NCI-H2081 treated with DMSO at 0.1 percent for 48 hours (cell line): ENCODE measurements around the gene SAMD4A.

Source experiments
- DNase-seq: peaks from one replicate; lab custom pipeline; 2025; lab: John Stamatoyannopoulos, UW

Gene SAMD4A

DNA sequence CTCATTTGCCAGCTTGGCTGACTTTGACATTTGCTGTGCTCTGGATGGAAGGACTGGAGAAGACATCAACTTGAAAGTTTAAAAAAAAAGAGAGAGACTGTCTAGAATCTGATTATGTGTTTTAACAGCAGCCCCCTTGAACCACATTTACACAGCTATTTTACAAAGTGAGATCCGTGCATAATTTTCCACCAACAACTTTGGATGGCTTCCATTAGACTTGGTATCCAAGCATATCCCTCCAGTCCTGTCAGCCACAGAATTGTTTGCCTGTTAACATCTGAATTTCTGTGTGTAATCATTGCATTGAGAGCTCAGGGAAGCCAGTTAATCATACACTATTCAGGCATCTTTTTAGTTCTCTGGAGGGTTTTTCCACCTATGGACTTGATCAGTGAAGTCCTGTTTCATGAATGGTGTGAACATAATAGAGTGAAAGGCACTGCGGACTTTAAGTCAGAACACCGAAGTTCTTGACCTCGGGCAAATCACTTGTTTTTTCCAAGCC is 93.7 kb downstream of the SAMD4A start:
- DNase-seq = no peak

- no peak for DNase-seq
Measured at GRCh38 chr14:54662491-54663133, 95.7 kb downstream of the SAMD4A start.

DNA sequence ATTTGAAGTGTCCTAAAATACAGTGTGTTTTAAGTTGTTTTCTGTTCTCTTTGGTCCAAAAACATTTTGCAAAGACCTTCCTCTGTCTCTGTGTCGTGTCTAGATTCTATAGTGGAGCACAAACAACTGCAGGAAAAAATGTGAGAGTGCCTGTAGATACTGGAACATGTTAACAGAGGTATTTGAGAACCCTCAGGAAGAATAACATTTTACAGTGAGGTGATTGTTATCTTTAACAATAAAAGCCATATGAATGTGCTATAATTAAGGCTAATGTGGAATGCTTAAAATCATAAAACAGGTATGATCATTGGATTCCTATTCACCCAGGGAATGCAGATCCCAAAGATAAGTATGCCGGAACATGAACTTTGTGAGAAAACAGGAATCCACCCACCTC is 98.0 kb downstream of the SAMD4A start:
- DNase-seq = no peak

DNA sequence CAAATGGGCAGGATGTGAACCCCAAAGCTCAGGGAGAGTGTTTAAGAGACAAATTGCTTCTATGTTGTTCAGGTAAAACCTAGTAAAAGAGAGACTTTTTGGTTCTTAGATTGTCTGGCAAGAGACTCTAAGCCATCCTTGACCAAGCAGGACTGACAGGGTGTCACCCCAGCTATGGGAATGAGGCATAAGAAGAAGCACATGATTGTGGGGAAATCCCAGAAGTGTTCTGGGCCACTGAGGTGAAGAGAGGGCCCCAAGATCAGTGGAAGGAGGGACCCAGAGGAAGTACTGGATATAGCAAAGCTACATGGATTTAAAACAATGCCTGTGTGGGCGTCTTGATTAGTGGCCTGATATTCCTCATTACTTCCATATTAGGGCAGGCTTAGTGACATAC is 99.0 kb downstream of the SAMD4A start:
- DNase-seq = no peak

DNA sequence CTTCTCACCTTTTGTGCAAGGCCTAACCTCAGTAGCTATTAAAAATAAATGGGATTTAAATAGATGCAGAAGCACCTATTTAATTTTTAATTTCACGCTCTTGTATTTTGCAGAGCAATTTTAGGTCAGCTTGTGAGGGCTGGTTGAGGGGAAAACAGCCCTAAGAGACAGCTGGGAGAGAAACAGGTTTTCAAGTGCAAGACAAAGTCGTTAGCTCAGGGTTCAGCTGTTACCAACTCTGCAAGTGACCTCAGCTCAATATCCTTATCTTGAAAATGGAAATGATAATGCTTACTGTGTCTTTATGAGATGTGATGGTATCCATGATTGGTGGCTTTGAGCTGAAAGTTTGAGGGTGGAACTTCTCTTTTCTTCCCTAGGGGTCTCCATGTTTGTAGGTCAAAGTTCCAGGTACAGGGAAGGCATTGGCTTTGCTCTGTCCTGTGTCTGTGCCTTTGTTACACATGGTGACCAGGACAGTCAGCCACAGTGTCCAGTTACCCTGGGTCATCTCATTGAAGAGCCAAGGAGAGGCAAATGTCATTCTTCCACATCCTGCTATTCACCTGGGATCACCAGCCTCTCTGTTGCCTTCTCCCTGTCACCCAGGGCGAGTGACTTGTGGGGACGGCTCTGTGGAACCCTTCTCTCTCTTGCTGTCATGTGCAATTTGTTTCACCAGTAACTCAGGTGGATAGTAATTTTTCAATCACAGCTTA is 100.3 kb downstream of the SAMD4A start:
- DNase-seq = no peak

DNA sequence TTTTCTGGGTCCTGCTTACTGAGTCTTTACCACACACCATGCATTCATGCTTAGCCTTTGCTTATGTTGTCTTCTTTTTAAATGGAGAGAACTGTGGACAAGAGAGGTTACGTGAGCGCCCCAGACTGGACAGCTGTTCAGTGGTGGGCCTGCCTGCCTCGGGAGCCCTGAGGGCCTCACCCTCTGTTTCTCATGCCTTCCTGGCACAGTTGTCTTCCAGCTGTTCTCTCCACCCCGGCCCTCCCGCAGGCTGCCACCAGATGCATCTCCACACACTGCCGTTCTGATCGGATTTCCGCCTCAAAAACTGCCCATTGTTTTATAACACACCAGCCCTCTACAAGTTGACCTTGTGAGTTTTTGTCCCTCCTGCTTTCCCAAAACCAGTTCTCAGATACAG is 100.8 kb downstream of the SAMD4A start:
- no peak for DNase-seq

- no peak for DNase-seq
Measured at GRCh38 chr14:54669721-54670561, 103.0 kb downstream of the SAMD4A start.

GRCh38 chr14:54671537-54671936 is 104.6 kb downstream of the SAMD4A start:
- no peak for DNase-seq

GRCh38 chr14:54672181-54672580 is 105.3 kb downstream of the SAMD4A start:
- no peak for DNase-seq

DNA sequence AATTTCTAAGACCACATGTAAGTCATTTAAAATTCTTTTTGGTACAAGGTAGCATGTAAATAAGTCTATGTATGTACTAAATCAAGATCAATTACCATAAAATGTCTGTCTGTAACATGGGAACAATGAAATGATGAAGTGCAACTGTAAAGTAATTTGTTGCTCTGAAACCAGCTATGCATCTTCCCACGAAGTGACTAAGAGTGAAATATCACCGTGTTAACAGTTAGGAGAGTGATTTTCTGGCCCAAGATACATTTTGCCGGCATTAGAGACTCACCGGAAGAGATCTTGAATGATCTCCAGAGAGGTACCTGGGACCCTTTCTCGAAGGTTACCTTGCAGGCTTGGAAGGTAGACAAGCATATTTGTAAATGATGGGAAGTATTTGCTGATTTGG is 105.8 kb downstream of the SAMD4A start:
- DNase-seq = no peak

- DNase-seq = no peak
Measured at GRCh38 chr14:54673193-54674045, 106.5 kb downstream of the SAMD4A start.

- DNase-seq = no peak
Measured at GRCh38 chr14:54674046-54674741, 107.3 kb downstream of the SAMD4A start.

GRCh38 chr14:54675236-54676128 is 108.6 kb downstream of the SAMD4A start:
- no peak for DNase-seq

GRCh38 chr14:54676812-54677708 is 110.1 kb downstream of the SAMD4A start:
- no peak for DNase-seq

GRCh38 chr14:54680651-54681050 is 113.7 kb downstream of the SAMD4A start:
- no peak for DNase-seq

DNA sequence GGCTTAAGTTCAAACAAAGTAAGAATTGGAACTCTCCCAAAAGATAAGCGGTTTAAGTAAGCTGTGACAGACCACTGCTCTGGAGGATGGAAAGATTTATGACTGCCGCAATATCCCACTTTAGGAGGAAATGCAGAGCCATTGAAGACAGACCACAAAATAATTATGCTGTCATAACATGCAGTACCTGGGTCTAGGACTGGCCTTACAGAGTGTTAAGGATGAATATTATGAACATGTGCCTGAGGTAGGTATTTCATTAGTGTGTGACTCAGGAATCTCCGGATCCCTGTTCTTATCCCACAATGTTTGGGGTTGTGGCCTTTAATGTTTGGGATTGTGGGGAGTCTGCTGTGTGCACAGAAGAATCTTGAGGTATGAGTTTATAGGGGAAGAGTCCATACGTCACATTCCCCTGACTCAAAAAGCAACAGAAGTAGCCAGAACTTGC is 114.9 kb downstream of the SAMD4A start:
- DNase-seq = no peak

DNA sequence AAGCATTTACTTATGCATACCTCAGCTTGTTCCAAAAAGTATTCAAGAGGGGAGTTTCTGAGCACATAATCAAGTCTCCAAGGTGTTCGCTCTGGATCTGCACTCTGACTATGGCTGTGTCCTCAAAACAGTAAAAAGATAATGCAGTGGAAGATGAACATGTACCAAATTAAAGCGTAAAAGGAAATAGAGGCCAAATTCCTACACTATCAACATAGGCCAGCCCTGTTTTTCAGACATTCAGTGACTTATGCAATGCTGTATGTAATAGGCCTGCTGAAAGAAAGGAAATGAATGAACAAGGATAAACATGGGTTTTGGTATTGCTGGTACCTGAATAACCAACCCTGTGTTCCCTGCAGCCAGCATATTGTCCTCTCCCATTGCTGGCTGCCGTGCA is 115.7 kb downstream of the SAMD4A start:
- DNase-seq = no peak

DNA sequence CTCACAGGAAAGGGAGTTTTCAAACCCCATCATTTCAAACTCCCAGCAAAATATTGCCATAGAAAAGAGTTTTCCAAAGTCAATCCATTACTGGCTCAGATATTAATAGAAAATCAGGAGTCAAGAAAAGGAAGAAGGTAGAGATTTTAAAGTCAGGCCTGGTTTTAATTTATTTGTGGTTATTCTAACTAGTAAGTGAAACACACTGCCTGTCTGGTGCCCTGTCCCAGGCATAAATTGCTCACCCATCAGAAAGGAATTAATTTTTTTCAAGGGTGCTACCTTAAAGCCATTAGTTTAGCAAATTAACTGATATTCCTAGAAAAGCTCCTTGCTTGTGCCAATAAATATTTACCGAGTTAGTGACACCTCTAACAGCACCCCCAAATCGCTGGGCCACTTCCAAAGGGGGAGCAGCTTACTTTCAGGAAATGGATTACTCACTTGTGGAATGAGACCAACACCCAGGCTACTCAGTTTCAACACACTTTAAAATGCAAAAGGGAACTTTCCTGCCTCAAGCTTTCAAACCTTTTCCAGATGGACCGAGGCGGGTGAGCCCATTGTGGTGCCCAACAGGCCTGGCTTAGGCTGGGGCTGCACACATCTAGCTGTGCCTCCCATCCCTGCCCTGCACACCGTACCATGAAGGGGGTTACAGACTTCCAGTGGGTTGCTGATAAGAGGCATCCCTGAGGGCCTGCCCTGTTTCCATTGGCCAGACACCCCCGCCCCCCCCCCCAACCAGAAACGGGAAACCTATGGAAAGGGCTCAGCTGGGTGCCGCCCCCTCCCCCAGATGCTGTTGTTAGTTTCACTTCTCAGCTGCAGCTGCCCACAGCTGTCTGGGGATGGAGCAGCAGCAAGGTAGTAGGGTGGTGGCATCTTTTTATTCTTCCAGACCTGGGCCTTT is 117.2 kb downstream of the SAMD4A start:
- no peak for DNase-seq
